ENCODE data around the gene VPS33A.

Gene VPS33A

DNA sequence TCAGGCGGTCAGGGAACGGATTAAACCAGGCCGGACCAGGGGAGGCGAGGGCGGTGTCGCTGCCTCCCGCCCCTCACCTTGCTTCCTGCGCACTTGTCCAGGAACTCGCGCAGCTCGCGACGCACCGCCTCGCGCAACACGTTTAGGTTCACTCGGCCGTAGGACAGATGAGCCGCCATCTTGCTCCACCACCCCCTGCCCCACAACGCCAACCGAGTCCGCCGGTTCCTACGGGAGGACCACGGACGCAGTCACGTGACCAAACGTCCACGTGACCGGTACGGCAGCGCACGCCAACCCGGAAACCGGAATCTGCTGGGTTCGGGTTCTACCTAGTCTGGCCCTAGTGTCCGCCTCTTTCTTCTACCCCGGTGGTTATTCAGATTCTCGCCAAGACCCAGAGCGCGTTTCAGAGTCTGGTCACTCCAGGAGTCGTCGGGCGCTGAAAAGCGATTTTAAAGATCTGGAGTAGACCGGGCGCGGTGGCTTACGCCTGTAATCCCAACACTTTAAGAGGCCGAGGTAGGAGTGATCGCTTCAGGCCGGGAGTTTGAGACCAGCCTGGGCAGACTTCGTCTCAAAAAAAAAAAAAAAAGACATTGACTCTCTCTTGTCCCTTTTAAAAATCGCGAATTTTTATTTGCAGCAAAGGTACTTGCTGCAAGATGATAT, at the start of gene VPS33A:
Gene VPS33A (minus strand): TSS at position 265 of the 672 bp plus-strand sequence. CDS start 86 bp downstream, at position 179.
- Mint-ChIP-seq H3K27me3 (no peaks in the 10 kb centered on the region), H3K4me1 (peaks cover 13% of the 10 kb centered on the region)
- peak; percentile 87 for ATAC-seq (replicated peaks; ENCODE audit: extremely low read depth, poor library complexity, severe bottlenecking)

DNA sequence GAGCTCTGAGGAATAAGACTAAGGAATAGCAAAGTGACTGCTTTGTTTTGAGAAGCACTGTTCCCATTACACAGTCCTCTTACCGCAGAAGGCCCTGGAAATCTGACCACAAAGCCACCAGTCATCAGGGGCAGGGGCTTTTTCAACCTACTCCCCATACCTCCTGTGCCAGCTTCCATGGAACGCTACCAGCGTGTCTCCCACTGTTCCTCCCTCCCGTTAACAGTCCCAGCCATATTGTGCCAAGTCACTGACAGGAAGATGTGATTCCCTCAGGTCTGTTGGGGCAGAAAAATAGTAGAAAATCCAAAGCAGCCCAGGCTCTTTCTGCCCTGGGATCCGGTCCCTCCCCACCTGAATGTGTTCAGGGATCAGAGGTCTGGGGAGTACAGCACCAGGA, 46.6 kb upstream of the VPS33A start:
- no peaks in the 10 kb centered on the region for H3K27me3 Mint-ChIP-seq
- ATAC-seq (replicated peaks; ENCODE audit: extremely low read depth, poor library complexity, severe bottlenecking) = no peak
- peaks cover 50% of the 10 kb centered on the region for H3K36me3 Mint-ChIP-seq (ENCODE audit: insufficient read depth)
- no peak for DNase-seq (ENCODE audit: low spot score in 2 of 2)
- no peaks in the 10 kb centered on the region for H3K9me3 Mint-ChIP-seq
- H3K4me1 Mint-ChIP-seq = no peaks in the 10 kb centered on the region
- H3K4me3 Mint-ChIP-seq = no peak overlapping the region
- H3K27ac Mint-ChIP-seq (ENCODE audit: low read depth) = no peak overlapping the region

More for the DNA sequence above, at the start of gene VPS33A:
- peaks cover 43% of the 10 kb centered on the region for H3K36me3 Mint-ChIP-seq (ENCODE audit: insufficient read depth)
- DNase-seq (ENCODE audit: low spot score in 2 of 2) = peak; percentile 86 to 87
- H3K4me3 Mint-ChIP-seq = peak within 1 kb of the TSS; percentile 95
- H3K9me3 Mint-ChIP-seq = no peaks in the 10 kb centered on the region
- peak within 1 kb of the TSS; percentile 99 for H3K27ac Mint-ChIP-seq (ENCODE audit: low read depth)

DNA sequence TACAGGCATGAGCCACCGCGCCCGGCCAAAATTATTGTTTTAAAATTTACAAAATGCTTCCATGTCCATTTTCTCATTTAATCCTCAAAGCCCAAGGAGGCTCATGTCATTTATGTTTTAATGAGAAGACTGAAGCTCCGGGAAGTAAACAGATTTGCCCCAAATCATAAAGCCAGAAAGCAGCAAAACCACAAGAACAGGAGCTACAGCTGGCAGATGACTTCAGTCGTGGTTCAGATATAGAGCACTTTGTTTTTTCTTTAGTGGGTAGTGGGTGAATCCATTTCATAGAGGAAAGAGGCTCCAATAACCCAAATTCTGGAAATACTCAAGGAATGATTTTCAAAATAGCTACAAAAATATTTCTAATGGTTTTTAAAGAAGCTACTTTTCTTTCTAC, 45.4 kb upstream of the VPS33A start:
- Mint-ChIP-seq H3K27ac (ENCODE audit: low read depth) (no peak overlapping the region), H3K27me3 (no peaks in the 10 kb centered on the region), H3K4me3 (no peak overlapping the region), H3K36me3 (ENCODE audit: insufficient read depth) (peaks cover 43% of the 10 kb centered on the region), H3K4me1 (no peaks in the 10 kb centered on the region), H3K9me3 (no peaks in the 10 kb centered on the region)
- no peak for DNase-seq (ENCODE audit: low spot score in 2 of 2)
- ATAC-seq (replicated peaks; ENCODE audit: extremely low read depth, poor library complexity, severe bottlenecking) = no peak

DNA sequence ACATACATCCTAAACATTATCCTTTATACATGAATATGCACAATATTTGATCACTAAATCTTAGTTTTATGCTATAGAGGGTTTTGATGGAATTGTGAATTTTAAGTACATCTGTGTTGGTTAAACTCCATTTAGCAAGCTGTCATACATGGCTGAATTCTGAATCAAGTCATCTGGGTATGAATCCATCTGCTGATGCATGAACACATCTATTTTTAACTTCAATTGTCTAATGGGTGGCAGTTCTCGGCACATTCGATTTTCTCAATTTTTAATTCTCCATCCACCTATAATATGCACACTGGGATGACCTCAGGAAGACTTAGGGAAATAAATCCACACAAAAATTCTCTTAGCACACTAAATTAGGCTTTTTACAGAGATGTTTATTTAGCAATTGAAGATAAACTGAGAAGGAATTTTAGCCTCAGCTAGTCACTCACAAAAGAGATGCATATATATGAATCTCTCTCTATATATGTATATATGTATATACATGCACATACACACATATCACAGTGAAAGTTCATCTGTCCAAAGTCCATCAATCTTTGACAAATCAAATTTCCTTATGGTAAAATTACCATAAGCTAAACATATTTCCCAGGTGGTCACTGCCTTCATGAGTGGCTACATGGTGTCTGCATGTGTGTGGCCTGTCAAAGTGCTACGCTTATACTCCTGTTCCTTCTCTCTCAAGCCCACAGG, 44.5 kb upstream of the VPS33A start:
- DNase-seq (ENCODE audit: low spot score in 2 of 2) (no peak), ATAC-seq (replicated peaks; ENCODE audit: extremely low read depth, poor library complexity, severe bottlenecking) (no peak)
- Mint-ChIP-seq H3K9me3 (no peaks in the 10 kb centered on the region), H3K36me3 (ENCODE audit: insufficient read depth) (peaks cover 37% of the 10 kb centered on the region), H3K4me1 (no peaks in the 10 kb centered on the region), H3K27ac (ENCODE audit: low read depth) (no peak overlapping the region), H3K4me3 (no peak overlapping the region), H3K27me3 (no peaks in the 10 kb centered on the region)

DNA sequence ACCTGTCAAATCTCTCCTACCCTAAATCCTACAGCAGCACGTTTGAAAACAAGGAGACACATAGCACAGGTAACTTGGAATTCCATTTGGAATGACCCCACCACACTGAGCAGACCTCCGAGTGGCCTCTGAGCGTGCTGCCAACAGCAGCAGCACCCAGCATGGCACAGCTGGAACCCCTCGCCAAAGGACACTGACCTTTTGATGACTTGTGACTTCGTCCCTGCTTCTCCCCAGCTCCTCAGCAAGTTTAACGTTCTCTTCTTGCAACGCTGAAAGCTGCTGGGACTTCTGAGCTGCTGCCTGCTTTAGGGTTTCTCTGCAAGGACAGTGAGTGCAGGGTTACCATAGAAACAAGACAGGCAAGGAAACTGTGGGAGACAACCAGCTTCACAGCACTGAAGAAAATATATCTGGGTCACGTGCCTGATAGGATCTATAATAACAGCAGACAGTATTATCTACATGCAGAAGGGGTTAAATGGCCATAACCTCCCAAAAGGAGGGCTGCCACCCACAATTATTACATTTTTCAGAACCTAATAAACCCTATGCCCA, 43.3 kb upstream of the VPS33A start:
- no peaks in the 10 kb centered on the region for H3K9me3 Mint-ChIP-seq
- H3K27me3 Mint-ChIP-seq = no peaks in the 10 kb centered on the region
- no peak overlapping the region for H3K27ac Mint-ChIP-seq (ENCODE audit: low read depth)
- ATAC-seq (replicated peaks; ENCODE audit: extremely low read depth, poor library complexity, severe bottlenecking) (no peak), DNase-seq (ENCODE audit: low spot score in 2 of 2) (no peak)
- no peaks in the 10 kb centered on the region for H3K4me1 Mint-ChIP-seq
- no peak overlapping the region for H3K4me3 Mint-ChIP-seq
- H3K36me3 Mint-ChIP-seq (ENCODE audit: insufficient read depth) = peaks cover 30% of the 10 kb centered on the region

DNA sequence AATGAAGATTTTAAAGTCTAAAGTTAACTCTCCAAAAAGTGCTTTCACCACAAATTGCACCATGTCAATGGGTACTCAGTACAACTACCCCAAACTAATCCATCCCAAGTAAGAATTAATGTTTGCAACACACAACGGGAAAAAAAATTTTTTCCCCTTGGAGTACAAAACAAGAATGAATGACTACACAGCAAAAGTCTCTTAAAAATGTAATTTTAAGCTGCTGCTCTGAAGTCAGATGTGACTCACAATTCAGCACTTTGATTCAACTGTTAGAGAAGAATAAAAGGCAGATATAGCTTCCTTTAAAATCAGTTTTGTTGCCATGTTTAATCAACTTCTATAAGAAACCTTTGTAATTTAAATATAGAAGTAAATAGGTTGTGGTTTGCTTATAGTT, 42.5 kb upstream of the VPS33A start:
- ATAC-seq (replicated peaks; ENCODE audit: extremely low read depth, poor library complexity, severe bottlenecking) (no peak), DNase-seq (ENCODE audit: low spot score in 2 of 2) (no peak)
- Mint-ChIP-seq H3K27ac (ENCODE audit: low read depth) (no peak overlapping the region), H3K4me1 (no peaks in the 10 kb centered on the region), H3K9me3 (no peaks in the 10 kb centered on the region), H3K36me3 (ENCODE audit: insufficient read depth) (peaks cover 24% of the 10 kb centered on the region), H3K4me3 (no peak overlapping the region), H3K27me3 (no peaks in the 10 kb centered on the region)

DNA sequence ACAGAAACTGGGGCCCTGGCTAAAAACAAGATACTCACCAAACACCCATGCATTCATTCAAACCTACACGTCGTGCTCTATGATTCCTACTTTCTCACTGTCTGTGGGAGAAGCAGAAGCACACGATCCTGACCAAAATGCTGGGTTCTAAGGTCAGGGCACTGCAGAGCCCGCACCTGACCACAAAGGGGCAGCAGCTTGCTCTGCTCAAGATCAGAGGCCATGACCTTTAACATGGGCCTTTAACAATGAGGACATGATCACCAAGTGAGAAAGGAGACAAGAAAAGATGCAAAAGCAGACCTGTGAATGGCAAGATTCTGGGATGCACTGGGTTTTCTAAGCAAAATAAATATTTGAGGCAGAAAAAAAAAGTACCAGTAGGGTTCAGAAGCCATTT, 40.1 kb upstream of the VPS33A start:
- ATAC-seq (replicated peaks; ENCODE audit: extremely low read depth, poor library complexity, severe bottlenecking) = no peak
- H3K27ac Mint-ChIP-seq (ENCODE audit: low read depth) = no peak overlapping the region

DNA sequence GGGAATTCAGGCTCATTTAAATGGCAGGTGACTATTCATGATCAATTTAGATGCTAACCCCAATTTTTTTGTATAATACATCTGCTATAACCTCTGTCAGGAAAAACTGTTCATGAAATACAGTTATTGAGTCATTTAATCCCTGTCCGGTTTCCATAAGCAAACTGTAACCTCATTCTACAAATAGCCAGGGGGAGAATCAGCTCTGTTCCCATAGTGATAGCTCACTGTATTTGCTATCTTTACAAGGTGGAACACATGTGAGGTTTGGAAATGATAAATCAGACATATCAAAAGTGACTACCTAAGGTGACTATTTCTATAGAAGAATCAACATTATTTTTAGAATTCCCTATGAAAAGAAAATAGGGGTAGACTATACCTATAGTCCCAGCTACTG, 38.6 kb upstream of the VPS33A start:
- no peak for ATAC-seq (replicated peaks; ENCODE audit: extremely low read depth, poor library complexity, severe bottlenecking)
- DNase-seq (ENCODE audit: low spot score in 2 of 2) = no peak
- H3K4me3 Mint-ChIP-seq = no peak overlapping the region
- no peaks in the 10 kb centered on the region for H3K4me1 Mint-ChIP-seq
- H3K9me3 Mint-ChIP-seq = no peaks in the 10 kb centered on the region
- peaks cover 19% of the 10 kb centered on the region for H3K36me3 Mint-ChIP-seq (ENCODE audit: insufficient read depth)
- H3K27me3 Mint-ChIP-seq = no peaks in the 10 kb centered on the region
- H3K27ac Mint-ChIP-seq (ENCODE audit: low read depth) = no peak overlapping the region

More for the DNA sequence above, 40.1 kb upstream of the VPS33A start:
- Mint-ChIP-seq H3K27me3 (no peaks in the 10 kb centered on the region), H3K4me3 (no peak overlapping the region), H3K4me1 (no peaks in the 10 kb centered on the region), H3K36me3 (ENCODE audit: insufficient read depth) (peaks cover 22% of the 10 kb centered on the region), H3K9me3 (no peaks in the 10 kb centered on the region)
- DNase-seq (ENCODE audit: low spot score in 2 of 2) = no peak

DNA sequence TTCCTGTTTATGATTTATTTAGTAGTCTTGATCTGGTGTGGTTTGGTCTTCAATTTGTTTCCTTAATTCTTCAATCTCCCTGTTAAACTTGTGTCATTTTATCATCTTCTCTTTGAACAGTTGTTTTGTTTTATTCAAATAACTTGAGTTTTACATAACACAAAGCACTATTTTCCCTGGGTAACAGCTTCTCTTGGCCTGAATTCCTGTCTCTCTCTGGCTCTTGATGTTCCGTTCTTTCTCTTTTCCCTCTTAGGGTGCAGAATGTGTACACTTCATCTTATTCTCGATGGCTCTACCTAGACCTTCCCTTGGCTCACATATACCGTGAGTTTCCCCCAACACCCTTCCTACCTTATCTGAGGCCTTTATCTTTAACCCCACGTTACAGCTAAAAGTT, 36.8 kb upstream of the VPS33A start:
- Mint-ChIP-seq H3K27ac (ENCODE audit: low read depth) (no peak overlapping the region), H3K4me1 (no peaks in the 10 kb centered on the region), H3K27me3 (no peaks in the 10 kb centered on the region), H3K36me3 (ENCODE audit: insufficient read depth) (peaks cover 17% of the 10 kb centered on the region), H3K4me3 (no peak overlapping the region), H3K9me3 (no peaks in the 10 kb centered on the region)
- ATAC-seq (replicated peaks; ENCODE audit: extremely low read depth, poor library complexity, severe bottlenecking) = no peak
- no peak for DNase-seq (ENCODE audit: low spot score in 2 of 2)

DNA sequence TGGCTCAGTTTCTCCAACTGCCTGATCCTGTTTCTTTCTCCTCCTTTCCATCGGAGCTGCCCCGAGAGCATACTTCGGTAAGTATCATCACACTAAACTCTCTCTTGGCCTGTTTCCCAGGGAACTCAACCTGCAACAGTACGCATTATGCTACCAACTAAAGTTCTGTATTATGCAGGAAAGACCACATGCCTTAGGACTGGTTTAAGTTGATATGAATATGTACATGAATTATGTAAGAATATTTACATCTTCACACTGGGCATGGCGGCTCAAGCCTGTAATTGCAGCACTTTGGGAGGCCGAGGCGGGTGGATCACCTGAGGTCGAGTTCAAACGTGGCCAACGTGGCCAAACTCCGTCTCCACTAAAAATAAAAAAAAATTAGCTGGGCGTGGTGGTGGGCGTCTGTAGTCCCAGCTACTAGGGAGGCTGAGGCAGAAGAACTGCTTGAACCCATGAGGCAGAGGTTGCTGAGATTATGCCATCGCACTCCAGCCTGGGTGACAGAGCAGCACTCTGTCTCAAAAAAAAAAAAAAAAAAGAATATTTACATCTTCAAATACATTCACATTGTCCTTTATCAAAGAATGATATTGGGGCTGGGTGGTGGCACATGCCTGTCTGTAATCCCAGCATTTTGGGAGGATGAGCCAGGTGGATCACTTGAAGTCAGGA, 31.9 kb upstream of the VPS33A start:
- no peak overlapping the region for H3K4me3 Mint-ChIP-seq
- no peak overlapping the region for H3K27ac Mint-ChIP-seq (ENCODE audit: low read depth)
- no peaks in the 10 kb centered on the region for H3K27me3 Mint-ChIP-seq
- ATAC-seq (replicated peaks; ENCODE audit: extremely low read depth, poor library complexity, severe bottlenecking) (no peak), DNase-seq (ENCODE audit: low spot score in 2 of 2) (no peak)
- H3K36me3 Mint-ChIP-seq (ENCODE audit: insufficient read depth) = peaks cover 18% of the 10 kb centered on the region
- no peaks in the 10 kb centered on the region for H3K9me3 Mint-ChIP-seq
- H3K4me1 Mint-ChIP-seq = no peaks in the 10 kb centered on the region

DNA sequence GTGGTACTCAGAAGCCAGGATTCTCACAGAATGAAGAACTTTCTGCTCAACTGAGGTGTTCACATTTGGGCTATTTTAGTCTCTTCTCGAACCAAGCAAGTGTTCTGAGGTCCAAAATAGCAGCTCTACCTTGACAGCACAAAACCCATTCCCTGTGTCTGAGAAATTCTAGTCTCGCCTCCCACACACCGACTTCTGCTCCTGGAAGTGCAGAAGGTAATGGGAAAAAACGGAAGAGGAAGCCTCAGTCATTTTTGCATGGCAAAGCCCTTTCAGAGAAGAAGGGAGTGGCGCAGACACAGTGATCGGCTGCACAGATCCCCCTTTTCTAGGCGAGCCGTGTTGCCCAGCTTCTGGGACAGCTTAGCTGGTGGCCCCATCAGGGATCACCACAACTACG, 31.2 kb upstream of the VPS33A start:
- Mint-ChIP-seq H3K27ac (ENCODE audit: low read depth) (no peak overlapping the region), H3K4me1 (no peaks in the 10 kb centered on the region), H3K36me3 (ENCODE audit: insufficient read depth) (peaks cover 16% of the 10 kb centered on the region), H3K4me3 (no peak overlapping the region), H3K27me3 (no peaks in the 10 kb centered on the region), H3K9me3 (no peaks in the 10 kb centered on the region)
- DNase-seq (ENCODE audit: low spot score in 2 of 2) = no peak
- no peak for ATAC-seq (replicated peaks; ENCODE audit: extremely low read depth, poor library complexity, severe bottlenecking)

DNA sequence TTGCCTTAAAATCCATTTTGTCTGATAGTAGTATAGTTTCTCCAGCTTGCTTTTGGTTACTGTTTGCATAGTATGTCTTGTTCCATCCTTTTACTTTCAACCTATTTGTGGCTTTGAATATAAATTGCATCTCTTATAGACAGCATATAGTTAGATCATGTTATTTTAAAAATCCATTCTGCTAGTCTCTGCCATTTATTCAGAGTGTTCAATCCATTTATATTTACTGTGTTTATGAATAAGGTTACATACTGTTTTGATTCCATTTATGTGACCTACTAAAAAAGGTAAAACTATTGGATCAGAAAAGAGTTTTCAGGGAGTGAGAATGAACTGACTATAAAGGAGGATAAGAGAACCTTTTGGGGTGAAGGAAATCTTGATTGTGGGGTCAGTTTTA, 29.6 kb upstream of the VPS33A start:
- no peaks in the 10 kb centered on the region for H3K4me1 Mint-ChIP-seq
- H3K36me3 Mint-ChIP-seq (ENCODE audit: insufficient read depth) = peaks cover 23% of the 10 kb centered on the region
- H3K27me3 Mint-ChIP-seq = no peaks in the 10 kb centered on the region
- DNase-seq (ENCODE audit: low spot score in 2 of 2) (no peak), ATAC-seq (replicated peaks; ENCODE audit: extremely low read depth, poor library complexity, severe bottlenecking) (no peak)
- no peak overlapping the region for H3K4me3 Mint-ChIP-seq
- H3K27ac Mint-ChIP-seq (ENCODE audit: low read depth) = no peak overlapping the region
- H3K9me3 Mint-ChIP-seq = no peaks in the 10 kb centered on the region
